ENCODE data around the gene PER3. TPM values are rescaled to one million over a fixed set of nuclear protein-coding genes. Genes with fewer than 3 reads are reported as not detected.

Gene PER3
- total RNA-seq, 1 donor from 2014 or later = 2.9 TPM

DNA sequence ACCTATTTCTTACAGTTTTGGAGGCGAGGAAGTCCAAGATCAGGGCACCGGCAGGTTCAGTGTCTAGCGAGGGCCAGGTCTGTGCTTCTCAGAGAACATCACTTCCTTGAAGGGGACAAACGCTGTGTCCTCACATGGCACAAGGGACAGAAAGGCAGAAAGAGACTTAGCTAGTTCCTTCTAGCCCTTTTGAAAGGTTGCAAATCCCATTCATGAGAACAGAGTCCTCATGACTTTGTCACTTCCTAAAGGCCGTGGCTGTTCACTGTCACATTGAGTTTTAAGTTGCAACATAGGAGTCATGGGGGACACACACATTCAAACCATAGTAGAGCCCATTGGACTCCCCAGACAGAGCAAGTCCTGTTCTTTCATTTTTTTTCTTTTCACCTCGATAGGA is 27.4 kb downstream of the PER3 start:
- H3K4me1 Mint-ChIP-seq (ENCODE audit: low read depth) = no peaks in the 10 kb centered on the region
- no peak overlapping the region for H3K27ac Mint-ChIP-seq
- TF ChIP-seq, protein P1, sequence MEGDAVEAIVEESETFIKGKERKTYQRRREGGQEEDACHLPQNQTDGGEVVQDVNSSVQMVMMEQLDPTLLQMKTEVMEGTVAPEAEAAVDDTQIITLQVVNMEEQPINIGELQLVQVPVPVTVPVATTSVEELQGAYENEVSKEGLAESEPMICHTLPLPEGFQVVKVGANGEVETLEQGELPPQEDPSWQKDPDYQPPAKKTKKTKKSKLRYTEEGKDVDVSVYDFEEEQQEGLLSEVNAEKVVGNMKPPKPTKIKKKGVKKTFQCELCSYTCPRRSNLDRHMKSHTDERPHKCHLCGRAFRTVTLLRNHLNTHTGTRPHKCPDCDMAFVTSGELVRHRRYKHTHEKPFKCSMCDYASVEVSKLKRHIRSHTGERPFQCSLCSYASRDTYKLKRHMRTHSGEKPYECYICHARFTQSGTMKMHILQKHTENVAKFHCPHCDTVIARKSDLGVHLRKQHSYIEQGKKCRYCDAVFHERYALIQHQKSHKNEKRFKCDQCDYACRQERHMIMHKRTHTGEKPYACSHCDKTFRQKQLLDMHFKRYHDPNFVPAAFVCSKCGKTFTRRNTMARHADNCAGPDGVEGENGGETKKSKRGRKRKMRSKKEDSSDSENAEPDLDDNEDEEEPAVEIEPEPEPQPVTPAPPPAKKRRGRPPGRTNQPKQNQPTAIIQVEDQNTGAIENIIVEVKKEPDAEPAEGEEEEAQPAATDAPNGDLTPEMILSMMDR (IDR thresholded peaks at IDR 0.05; ENCODE audit: unreplicated experiment) = no peak
- no peak overlapping the region for H3K4me3 Mint-ChIP-seq (ENCODE audit: low read depth)
- peaks cover 18% of the 10 kb centered on the region for H3K9me3 Mint-ChIP-seq (ENCODE audit: low read depth)
- no peaks in the 10 kb centered on the region for H3K27me3 Mint-ChIP-seq
- peaks cover 16% of the 10 kb centered on the region for H3K36me3 Mint-ChIP-seq (ENCODE audit: insufficient read depth)
- no peak for DNase-seq (ENCODE audit: low spot score, unreplicated experiment)

DNA sequence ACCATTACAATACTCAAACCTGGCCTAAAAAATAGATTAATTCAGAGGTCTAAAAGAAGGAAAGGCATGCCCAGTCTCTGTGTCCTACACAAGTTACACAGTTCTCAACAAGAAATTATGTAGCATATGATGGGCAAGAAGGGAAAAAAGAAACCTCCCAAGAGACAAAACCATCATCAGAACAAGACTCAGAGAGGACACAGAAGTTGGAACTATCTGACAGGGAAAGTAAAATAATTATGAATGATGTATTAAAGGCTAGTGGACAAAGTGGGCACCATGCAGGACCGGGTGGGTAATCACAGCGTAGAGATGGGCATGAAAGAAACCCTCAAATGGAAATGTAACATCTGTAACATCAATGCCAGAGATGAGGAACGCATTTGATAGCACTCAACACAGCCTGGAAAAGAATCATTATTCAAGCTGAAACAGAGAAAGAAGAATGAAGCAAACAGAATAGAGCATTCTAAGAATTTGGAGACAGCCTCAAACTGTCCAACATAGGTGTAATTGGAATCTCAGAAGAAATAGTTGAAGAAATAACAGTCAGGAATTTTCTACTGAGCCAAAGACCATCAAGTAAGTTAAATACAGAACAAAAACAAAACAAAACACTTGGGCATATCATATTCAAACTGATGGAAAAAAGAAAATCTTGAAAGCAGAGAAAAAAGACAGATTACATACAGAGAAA is 29.7 kb downstream of the PER3 start:
- no peaks in the 10 kb centered on the region for H3K27me3 Mint-ChIP-seq
- peaks cover 18% of the 10 kb centered on the region for H3K9me3 Mint-ChIP-seq (ENCODE audit: low read depth)
- no peaks in the 10 kb centered on the region for H3K4me1 Mint-ChIP-seq (ENCODE audit: low read depth)
- no peak overlapping the region for H3K27ac Mint-ChIP-seq
- peaks cover 16% of the 10 kb centered on the region for H3K36me3 Mint-ChIP-seq (ENCODE audit: insufficient read depth)
- H3K4me3 Mint-ChIP-seq (ENCODE audit: low read depth) = no peak overlapping the region
- TF ChIP-seq, protein P1 (IDR thresholded peaks at IDR 0.05; ENCODE audit: unreplicated experiment) = no peak
- DNase-seq (ENCODE audit: low spot score, unreplicated experiment) = no peak

DNA sequence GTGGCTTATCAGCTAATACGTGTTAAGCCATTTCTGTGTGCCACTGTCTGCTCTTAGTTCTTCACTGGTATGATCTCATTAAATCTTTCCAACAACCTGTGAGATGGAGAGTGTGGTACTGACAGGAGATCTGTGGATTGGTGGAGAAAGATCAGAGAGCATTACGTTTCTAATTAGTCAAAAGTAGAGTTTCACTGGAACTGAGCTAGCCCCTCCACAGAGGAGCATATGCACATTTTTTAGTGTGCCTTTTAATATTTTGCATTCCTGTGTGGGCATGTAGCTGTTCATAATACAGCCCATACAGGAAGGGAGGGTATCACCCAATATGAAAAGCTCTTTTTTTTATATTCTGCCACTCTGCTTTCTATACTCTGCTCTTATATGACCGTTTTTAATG is 37.2 kb downstream of the PER3 start:
- Mint-ChIP-seq H3K9me3 (ENCODE audit: low read depth) (no peaks in the 10 kb centered on the region), H3K36me3 (ENCODE audit: insufficient read depth) (no peaks in the 10 kb centered on the region)

DNA sequence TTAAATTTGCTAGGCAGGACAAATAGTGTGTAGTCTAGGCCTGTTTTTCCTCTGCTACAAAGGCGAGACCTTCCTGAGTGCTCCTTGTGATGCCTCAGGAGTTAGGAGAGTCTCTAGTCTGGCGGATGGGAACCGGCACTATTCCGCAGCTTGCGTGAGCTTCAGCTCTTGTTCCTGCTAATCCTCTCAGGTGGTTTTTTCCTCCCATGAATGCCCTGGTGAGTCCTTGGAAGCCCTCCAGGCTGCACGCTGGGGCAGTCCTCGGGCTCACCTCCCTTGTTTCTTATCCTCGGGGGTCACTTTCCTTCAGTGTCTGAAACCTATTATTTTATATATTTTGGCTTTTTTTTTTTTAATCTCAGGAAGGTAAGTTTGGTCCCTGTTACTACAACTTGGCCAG is 40.6 kb downstream of the PER3 start:
- Mint-ChIP-seq H3K4me1 (ENCODE audit: low read depth) (no peaks in the 10 kb centered on the region), H3K27me3 (no peaks in the 10 kb centered on the region), H3K27ac (no peak overlapping the region), H3K4me3 (ENCODE audit: low read depth) (no peak overlapping the region), H3K36me3 (ENCODE audit: insufficient read depth) (no peaks in the 10 kb centered on the region), H3K9me3 (ENCODE audit: low read depth) (no peaks in the 10 kb centered on the region)
- TF ChIP-seq, protein P1 (IDR thresholded peaks at IDR 0.05; ENCODE audit: unreplicated experiment) = no peak
- no peak for DNase-seq (ENCODE audit: low spot score, unreplicated experiment)

More for the DNA sequence above, 37.2 kb downstream of the PER3 start:
- H3K4me1 Mint-ChIP-seq (ENCODE audit: low read depth) = no peaks in the 10 kb centered on the region
- no peak for DNase-seq (ENCODE audit: low spot score, unreplicated experiment)
- no peak overlapping the region for H3K4me3 Mint-ChIP-seq (ENCODE audit: low read depth)
- TF ChIP-seq, protein P1 (IDR thresholded peaks at IDR 0.05; ENCODE audit: unreplicated experiment) = no peak
- no peaks in the 10 kb centered on the region for H3K27me3 Mint-ChIP-seq
- no peak overlapping the region for H3K27ac Mint-ChIP-seq

DNA sequence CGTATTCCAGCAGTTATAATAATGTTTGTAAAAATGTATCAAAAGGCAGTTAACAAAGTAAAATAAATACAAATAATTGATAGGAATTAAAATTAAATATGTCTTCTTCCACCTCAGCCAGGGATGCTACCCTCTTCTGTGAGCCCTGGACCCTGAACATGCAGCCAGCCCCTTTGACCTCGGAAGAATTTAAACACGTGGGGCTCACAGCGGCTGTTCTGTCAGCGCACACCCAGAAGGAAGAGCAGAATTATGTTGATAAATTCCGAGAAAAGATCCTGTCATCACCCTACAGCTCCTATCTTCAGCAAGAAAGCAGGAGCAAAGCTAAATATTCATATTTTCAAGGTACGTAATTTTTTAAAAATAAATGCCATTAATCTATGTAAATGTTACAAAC is 42.3 kb downstream of the PER3 start:
- no peaks in the 10 kb centered on the region for H3K9me3 Mint-ChIP-seq (ENCODE audit: low read depth)
- TF ChIP-seq, protein P1 (IDR thresholded peaks at IDR 0.05; ENCODE audit: unreplicated experiment) = no peak
- no peaks in the 10 kb centered on the region for H3K27me3 Mint-ChIP-seq
- no peak for DNase-seq (ENCODE audit: low spot score, unreplicated experiment)
- H3K4me3 Mint-ChIP-seq (ENCODE audit: low read depth) = no peak overlapping the region
- no peaks in the 10 kb centered on the region for H3K36me3 Mint-ChIP-seq (ENCODE audit: insufficient read depth)
- no peaks in the 10 kb centered on the region for H3K4me1 Mint-ChIP-seq (ENCODE audit: low read depth)
- H3K27ac Mint-ChIP-seq = no peak overlapping the region
